EH (cell line): Measurements from ENCODE around the gene ZNF354C.

ENCODE experiments used
- DNase-seq: peaks from one replicate; pipeline ENCODE4 v3.0.0-alpha.2; 2015; ENCODE audit warnings: low read depth

ZNF354C gene

GRCh38 chr5:179127136-179128040 lies 67.2 kb downstream of the ZNF354C start:
- no peak for DNase-seq

GRCh38 chr5:179128041-179128365 lies 67.8 kb downstream of the ZNF354C start:
- DNase-seq, result no peak

- DNase-seq, result no peak
Observed at GRCh38 chr5:179128976-179129375, 68.8 kb downstream of the ZNF354C start.

GRCh38 chr5:179129607-179130071 lies 69.5 kb downstream of the ZNF354C start:
- DNase-seq, result no peak

GRCh38 chr5:179130101-179130681 lies 70.0 kb downstream of the ZNF354C start:
- no peak for DNase-seq

GRCh38 chr5:179131321-179131835 lies 71.2 kb downstream of the ZNF354C start:
- no peak for DNase-seq

GRCh38 chr5:179131886-179132585 lies 71.9 kb downstream of the ZNF354C start:
- no peak for DNase-seq

GRCh38 chr5:179132586-179133355 lies 72.6 kb downstream of the ZNF354C start:
- no peak for DNase-seq
